ENCODE results near the gene SURF6.
A peak's percentile ranks its signal among the peaks of the same experiment; 100 is the strongest.

The SURF6 gene

DNA sequence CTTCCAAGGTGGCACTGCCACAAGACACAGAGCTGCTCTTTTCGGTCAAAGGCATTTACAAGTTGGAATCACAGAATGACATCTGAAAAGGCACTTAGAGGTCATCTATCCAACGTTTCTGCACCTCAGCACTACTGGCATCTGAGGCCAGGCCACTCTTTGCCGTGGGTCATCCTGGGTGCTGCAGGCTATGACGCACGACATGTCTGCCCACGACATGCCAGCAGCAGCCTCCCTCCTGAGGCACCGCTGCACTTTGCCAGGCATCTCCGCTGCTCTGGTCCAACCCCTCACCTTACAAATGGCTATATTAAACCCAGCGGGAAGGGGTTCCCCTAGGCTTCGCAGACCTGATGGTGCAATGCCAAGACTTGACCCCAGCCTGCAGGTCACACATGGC is 31.8 kb upstream of the SURF6 start:
- no peak for DNase-seq

DNA sequence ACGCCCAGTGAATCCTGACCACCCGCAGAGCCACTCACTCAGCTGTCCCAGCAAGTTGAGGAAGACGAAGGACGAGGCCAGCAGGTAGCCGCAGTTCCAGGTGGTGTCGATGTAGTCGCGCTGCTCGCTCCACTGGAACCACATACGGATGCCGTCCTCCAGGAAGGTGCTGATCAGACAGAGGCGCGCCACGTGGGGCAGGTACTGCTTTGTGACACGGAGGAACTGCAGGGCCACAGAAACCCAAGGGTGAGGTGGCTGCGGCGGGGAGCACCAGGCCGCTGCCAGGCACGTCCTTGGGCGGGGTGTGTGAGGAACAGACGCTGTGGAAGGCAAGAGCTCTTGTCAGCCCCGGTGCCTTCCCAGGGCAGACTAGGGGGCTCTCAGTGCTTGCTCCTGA is 31.2 kb upstream of the SURF6 start:
- no peak for DNase-seq

GRCh38 chr9:133366435-133366834 is 30.4 kb upstream of the SURF6 start:
- no peak for DNase-seq

DNA sequence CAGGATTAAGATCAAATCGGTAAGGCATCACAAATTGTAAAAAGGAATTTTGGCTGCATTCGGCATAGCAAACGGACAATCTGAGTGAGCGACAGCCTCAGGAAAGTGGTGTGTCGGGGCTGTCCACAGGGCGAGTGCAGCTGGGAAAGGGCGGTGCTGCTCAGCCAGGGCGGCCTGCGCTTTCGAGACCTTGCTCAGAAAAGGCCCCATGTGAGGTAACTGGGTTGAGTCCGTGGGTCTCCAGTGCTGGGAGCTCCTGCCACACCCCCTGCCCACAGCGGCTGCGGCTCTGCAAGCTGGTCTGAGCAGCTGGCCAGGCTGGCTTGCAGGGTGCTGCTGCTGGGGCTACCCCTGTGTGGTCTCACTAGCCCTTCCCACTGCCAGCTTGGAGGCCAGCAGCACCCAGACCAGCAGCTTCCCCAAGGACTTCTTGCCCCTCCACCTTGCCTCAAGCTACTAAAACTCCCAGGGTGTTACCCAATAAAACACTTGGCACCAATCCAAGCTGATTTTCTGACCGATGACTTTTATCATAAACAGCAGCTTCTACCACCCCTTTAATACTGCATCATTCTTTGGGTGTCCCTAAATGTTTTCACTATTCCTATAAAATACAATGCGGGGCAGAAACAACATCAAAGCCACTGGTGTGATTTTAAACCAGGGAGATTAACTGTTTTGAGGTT is 26.5 kb upstream of the SURF6 start:
- no peak for DNase-seq

GRCh38 chr9:133361507-133362092 is 25.6 kb upstream of the SURF6 start:
- no peak for DNase-seq

DNA sequence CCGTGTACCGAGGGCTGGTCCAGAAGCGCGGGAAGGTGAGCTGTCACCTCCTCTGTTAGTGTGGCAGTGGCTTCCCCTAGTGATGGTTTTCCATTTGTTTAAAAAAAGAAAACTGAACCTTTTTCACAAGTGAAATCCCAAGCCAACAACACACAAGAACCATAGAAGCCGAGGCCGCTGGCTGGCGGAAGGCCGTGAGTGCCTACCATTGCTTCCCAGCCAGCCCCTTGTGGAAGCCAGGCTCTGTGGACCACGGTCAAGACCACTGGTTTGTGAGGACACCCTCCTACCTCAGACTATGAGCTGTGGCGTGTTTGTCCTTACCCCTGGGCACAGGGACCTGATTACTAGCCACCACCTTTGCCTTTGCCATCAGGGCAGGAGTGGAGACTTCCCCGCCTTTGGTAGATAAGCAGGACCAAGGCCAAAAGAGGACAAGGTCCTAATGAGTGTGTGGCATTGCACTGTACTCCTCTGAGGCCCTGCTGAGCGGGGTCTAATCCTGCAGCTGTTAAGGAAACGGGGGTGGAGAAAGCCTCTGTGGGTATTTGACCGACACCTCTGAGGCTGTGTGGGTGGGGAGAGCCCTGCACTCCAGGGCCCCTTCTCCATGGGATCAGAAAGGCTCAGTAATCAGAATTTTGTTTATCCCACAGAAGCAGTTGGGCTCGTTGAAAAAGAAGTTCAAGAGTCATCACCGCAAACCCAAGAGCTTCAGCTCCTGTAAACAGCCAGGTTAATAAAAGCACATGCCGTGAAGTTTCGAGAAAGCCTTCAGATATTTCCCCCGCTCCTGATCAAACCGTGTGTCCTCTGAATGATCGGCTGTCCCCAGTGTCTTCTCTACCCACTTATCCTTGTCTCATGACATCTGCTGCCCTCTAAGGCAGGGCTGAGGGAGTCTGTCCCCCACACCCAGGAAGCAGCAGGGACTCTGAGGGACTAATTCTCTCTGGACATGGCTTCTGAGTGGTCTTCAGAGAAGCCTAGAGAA is 24.7 kb upstream of the SURF6 start:
- DNase-seq, result no peak

DNA sequence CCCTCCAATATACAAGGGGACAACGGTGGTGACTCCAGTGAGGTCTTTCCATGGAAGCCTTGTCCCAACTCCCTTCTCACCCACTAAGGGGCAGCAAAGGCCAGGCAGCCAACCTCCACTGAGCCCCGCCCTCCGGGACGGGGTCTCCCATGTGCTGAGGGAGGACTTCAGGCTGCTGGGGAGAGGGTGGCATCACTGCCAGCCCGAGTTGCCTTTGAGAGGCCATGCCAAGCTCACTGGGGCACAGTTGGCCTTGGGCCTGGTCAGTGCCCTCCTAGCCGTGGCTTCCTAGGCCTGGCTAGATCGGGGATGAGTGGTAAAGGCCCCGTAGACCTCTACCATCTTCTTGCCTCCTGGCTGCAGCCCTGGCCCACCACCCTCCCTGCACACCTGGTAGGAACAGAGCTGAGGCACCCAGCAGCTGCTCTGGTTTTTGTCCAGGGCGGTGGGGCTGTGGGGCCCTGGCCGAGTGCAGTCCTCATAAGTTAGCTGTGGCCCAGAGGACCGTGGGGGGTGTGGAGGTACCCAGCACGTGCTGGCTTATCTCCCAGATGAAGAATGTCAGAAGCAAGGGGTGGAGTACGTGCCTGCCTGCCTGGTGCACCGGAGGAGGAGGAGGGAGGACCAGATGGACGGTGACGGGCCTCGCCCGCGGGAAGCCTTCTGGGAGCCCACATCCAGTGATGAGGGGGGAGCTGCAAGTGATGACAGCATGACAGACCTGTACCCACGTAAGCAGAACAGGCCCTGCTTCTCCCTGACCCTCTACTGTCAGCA is 23.6 kb upstream of the SURF6 start:
- DNase-seq, result no peak

DNA sequence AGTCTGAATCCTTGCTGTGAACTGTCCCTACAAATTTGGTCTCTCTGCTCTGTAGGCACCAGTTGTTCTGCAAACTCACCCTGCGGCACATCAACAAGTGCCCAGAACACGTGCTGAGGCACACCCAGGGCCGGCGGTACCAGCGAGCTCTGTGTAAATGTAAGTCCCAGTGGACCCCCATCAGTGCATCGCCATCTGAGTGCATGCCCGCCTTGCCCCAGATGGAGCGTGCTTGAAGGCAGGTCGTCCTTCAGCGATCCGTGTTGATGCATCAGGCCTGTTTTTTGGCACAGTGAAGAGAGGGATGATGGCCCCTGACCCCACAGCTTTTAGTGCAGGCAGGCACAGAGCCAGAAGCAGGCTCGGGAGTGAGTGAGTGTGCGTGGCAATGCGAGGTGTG is 21.7 kb upstream of the SURF6 start:
- DNase-seq, result no peak

- peak; percentile 87 for DNase-seq
Observed at GRCh38 chr9:133356391-133357091, 20.6 kb upstream of the SURF6 start, which contains the start of the genes SURF1 and SURF2. SURF1 (minus strand) TSS chr9:133356487; CDS start chr9:133356453, 34 bp downstream. SURF2 (plus strand) TSS chr9:133356550; CDS start chr9:133356593, 43 bp downstream.

GRCh38 chr9:133355881-133356357 is 19.9 kb upstream of the SURF6 start:
- DNase-seq, result no peak

- DNase-seq, result no peak
Observed at GRCh38 chr9:133354766-133355165, 18.8 kb upstream of the SURF6 start.

DNA sequence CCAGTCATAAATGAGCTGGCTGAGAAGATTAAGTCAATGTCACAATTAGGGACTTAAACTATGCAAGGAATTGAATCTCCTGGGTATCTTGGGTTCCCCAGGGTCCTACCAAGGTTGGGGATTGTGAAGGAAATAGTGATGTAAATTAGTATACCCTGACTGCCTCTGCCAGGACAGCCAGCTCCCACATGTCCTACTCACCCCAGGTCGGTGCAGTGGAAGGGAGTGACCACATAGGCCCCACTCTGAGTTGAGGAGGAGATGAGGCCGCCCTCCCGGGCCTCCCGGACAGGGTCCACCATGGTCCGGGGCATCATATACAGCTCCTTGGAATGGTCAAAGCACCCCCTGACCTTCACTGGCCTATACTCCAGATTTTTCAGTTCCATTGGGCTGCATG is 17.6 kb upstream of the SURF6 start:
- no peak for DNase-seq

DNA sequence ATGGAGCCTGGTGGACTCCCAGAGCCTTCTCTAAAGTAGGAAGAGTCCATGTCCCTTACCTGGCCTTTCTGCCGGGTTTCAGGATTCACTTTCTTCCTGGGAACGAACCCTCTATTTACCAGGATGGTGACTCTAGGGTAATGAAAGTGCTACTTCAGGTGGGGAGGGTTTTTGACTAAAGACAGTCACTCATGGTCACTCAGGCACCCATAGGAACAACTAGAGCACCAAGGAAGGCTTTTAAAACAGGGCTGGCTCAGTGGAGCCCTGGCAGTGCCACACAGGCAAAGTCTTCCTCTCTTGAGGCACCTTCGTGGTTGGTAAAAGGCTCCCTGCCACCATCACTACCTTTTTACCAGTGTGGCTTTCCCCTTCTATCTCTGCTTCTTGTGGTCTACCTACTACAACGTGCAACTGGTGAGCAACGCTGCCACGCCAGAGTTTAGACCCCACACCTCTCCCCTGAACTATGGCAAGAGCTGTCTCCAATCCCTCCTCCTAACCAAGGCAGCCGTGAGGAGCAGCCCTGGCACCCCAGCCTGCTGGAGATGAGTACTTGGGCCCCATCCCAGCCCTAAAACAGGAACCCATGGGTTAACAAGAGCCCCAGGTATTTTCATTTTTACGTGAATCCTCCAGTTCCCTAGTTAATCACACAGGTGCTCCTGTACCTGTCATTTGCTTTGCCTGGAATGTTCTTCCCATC is 16.8 kb upstream of the SURF6 start:
- DNase-seq, result no peak

DNA sequence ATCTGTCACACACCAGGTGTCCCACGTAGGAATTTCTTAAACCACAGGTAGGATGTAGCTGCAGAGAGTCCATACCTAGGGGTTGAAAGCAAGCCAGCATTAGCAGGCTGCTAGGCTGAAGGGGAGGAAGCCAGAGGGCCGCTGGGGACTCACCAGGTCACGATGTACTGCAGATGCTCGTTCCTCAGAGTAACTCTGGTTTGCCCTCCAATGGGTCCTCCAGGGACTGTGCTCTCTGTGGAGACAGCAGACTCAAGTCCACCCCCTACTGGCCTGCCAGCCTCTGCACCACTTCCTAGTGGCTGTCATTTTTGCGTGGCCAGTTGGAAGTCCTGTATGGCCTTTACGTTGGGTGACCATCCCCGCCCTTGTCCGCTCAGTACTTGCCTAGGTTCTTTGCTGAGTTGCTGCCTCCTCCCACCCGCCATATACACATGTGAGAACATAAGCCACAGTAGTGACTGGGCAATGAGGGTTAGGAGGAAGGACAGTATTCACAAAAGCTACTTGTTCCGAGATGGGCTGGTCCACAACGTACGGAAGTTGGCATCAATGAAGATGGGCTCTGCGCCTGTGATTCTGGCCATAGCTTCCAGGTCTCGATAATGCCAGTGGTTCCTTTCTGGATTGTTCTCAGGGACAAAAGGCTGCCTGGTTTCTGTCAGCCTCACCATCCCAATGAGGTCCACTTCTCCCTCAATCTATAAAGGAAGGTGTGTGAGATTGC is 16.1 kb upstream of the SURF6 start:
- no peak for DNase-seq

GRCh38 chr9:133351526-133351907 is 15.5 kb upstream of the SURF6 start:
- DNase-seq, result no peak

GRCh38 chr9:133349965-133350616 is 14.1 kb upstream of the SURF6 start:
- DNase-seq, result no peak

- no peak for DNase-seq
Observed at GRCh38 chr9:133348718-133349573, 13.0 kb upstream of the SURF6 start.

- DNase-seq, result peak; percentile 88
Observed at GRCh38 chr9:133347985-133348717, 12.2 kb upstream of the SURF6 start, which contains the start of the genes MED22 and RPL7A. MED22 (minus strand) TSS chr9:133348131; CDS start chr9:133346662, 1,469 bp downstream. RPL7A (plus strand) TSS chr9:133348218; CDS start chr9:133348244, 26 bp downstream.
